Measurements from ENCODE around the gene SYNE1.
"Not testable (repeated sequence)": the region's sequence is repeated elsewhere in the genome, so short reads cannot be mapped to it uniquely, and the experiment has no call there.

Gene SYNE1

DNA sequence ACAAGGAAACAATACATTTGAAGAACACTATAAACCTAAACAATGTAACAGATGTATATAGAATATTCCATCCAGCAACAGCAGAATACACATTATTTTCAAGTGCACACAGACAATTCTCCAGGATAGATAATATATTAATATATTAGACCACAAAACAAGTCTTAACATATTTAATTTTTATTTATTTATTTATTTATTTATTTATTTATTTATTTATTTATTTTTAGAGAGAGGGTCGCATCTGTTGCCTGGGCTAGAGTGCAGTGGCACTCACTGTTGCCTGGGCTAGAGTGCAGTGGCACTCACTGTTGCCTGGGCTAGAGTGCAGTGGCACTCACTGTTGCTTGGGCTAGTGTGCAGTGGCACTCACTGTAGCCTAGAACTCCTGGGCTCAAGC, 78.4 kb downstream of the SYNE1 start:
- DNase-seq: not testable (repeated sequence)

DNA sequence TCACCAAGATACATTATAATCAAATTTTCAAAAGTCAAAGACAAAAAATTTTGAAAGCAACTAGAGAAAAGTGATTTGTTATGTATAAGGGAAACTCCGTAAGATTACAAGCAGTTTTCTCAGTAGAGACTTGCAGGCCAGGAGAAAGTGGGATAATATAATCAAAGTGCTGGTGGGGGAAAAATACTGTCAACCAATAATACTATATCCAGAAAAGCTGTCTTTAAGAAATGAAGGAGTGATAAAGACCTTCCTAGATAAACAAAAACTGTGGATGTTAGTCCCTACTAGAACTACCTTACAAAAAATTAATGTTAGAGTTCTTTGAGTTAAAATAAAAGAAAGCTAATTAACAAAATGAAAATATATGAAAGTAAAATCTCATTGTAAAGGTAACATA, 79.7 kb downstream of the SYNE1 start:
- no peak for DNase-seq

- DNase-seq: no peak
These were observed 82.3 kb downstream of the SYNE1 start for GRCh38 chr6:152554851-152555250.

- peak; percentile 42 for DNase-seq
These were observed 84.4 kb downstream of the SYNE1 start for GRCh38 chr6:152552616-152553209.

DNA sequence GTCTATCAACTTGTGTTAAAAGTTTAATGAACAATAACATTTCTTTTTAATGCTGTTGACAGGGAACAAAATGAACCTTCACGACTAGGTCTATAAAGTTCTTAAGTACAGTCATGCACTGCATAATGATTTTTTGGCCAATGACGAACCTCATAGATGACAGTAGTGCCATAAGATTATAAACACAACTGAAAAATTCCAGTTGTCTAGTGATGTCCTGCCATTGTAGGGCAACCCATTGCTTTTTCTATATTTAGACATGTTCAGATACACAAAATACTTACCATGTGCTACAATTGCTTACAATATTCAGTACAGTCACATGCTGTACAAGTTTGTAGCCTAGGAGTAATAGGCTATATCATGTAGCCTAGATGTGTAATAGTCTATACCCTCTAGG, 93.6 kb downstream of the SYNE1 start:
- DNase-seq: no peak

DNA sequence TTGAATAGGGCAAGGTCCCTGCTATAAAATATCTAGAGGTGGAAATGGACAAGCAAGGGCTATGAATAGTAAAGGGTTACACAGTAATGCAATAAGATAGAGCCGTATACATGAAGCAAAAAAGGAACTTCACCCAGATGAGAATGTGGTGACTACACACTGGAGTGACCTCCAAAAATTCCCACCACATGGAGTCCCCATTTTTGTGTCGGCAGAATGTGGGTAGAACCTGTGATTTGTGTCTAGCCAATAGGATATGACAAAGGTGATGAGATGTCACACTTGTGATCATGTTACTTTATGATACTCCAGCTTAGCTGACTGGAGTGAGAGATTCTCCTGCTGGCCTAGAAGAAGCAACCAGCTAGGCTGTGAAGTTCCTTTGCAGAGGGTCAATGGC, 96.8 kb downstream of the SYNE1 start:
- no peak for DNase-seq

DNA sequence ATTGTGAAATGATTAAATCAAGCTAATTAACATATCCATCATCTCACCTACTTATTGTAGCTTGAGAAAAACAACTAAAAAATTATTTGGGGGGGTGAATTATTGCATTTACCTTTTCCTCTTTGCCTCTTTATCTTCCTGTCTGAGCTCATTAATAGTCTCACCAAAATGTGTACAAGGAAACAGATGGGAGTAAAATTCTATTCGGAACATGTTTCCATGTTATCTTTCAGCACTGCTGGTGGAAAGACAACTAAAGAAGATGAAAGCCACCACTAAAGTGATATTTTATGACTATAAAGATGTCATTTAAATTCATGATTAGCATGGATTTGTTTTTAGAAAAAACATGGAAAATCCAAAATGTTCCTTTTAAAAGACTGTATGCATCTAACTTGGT, 102.6 kb downstream of the SYNE1 start:
- DNase-seq: no peak

GRCh38 chr6:152532556-152533422, 104.4 kb downstream of the SYNE1 start:
- DNase-seq: no peak

DNA sequence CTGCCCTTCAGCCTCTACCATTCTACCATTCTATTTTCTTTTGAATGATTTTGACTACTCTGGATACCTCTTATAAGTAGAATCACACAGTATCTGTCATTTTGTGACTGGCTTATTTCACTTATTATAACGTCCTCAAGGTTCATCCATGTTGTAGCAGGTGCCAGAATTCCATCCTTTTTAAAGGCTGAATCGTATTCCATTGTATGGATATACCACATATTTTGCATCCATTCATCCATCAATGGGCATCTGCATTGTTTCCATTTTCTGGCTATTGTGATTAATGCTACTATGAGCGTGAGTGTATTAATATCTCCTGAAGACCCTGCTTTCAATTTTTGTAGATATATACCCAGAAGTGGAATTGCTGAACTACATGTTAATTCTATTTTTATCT, 105.5 kb downstream of the SYNE1 start:
- no peak for DNase-seq

DNA sequence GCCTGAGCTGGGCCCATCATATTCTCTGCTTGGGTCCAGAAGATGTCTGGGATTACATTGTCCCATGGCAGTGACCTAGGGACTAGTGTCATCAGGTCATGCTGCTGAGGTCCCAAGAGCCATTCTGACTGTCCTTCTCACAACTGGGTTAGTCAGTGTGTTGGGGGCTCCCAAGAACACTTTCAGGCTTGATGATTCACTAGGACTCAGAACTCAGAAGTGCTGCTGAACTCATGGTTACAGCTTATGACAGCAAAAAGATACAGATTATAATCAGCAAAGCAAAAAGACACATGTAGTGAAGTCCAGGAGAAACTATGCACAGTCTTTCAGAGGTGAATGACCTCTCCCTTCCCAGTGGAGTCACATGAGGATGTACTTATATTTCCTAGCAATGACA, 107.8 kb downstream of the SYNE1 start:
- no peak for DNase-seq

DNA sequence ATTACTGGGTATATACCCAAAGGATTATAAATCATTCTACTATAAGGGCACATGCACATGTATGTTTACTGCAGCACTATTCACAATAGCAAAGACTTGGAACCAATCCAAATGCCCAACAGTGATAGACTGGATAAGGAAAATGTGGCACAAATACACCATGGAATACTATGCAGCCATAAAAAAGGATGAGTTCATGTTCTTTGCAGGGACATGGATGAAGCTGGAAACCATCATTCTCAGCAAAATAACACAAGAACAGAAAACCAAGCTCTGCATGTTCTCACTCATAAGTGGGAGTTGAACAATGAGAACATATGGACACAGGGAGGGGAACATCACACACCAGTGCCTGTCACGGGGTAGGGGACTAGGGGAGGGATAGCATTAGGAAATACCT, 123.0 kb downstream of the SYNE1 start:
- not testable (repeated sequence) for DNase-seq

GRCh38 chr6:152509916-152510315, 127.2 kb downstream of the SYNE1 start:
- DNase-seq: no peak

DNA sequence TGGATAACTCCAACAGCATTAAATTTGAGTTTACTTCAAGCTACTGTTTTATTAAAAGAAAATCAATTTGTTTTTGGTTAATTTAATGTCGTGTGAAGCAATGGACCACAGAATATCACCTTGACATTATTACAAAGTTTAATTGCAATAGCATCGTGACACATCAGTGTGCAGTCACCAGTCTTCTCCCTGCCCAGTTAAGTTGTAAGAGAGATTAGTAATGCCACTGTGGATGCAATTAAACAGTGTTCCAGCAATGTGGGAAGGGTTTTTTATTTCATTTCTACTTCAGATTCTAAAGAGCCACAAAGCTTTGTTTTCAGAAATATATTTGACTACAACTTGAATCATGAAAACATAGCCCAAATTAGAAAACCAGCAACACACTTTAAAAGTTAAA, 128.7 kb downstream of the SYNE1 start:
- no peak for DNase-seq

- DNase-seq: no peak
These were observed 133.6 kb downstream of the SYNE1 start for GRCh38 chr6:152503546-152503945.

GRCh38 chr6:152502421-152503188, 134.6 kb downstream of the SYNE1 start:
- DNase-seq: no peak

DNA sequence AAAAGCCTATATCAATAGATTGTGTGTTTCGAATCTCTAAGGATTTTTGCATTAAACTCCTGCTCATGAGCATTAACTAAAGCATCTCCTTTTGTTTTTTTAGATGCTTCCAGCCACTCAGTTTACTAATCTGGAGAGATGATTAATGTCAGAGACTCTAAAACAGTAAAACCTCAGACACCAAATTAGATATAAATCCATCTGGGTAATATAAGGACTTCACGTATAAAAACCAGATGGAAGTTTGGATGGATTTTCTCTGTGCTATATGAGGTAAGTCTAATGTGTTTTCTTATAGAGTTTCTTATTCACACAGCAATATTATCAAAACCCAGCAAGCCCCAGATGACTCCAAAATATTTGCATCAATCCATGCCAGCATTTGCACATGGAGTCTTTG, 137.2 kb downstream of the SYNE1 start:
- no peak for DNase-seq

DNA sequence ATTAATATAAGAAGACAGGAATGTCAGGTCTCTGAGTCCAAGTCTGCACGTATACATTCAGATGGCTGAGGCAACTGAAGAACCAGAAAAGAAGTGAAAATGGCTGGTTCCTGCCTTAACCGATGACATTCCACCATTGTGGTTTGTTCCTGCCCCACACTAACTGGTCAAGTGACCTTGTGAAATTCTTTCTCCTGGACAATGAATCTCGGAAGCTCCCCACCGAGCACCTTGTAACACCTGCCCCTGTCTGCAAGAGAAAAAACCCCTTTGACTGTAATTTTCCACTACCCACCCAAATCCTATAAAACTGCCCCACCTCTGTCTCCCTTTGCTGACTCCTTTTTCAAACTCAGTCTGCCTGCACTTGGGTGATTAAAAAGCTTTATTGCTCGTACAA, 140.4 kb downstream of the SYNE1 start:
- no peak for DNase-seq

- DNase-seq: not testable (repeated sequence)
These were observed 141.7 kb downstream of the SYNE1 start for GRCh38 chr6:152495456-152495855.

DNA sequence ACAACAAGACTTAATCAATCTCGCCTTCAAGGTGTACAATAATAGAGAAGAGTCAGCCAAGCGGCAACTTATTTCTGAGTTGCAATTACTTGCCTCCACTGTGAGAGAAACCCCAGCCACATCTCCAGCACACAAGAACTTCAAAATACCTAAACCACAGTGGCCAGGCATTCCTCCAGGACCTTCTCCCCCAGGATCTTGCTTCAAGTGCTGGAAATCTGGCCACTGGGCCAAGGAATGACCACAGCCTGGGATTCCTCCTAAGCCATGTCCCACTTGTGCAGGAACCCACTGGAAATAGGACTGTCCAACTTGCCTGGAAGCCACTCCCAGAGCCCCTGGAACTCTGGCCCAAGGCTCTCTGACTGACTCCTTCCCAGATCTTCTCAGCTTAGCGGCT, 144.9 kb downstream of the SYNE1 start:
- DNase-seq: not testable (repeated sequence)

- not testable (repeated sequence) for DNase-seq
These were observed 145.7 kb downstream of the SYNE1 start for GRCh38 chr6:152491501-152491900.

GRCh38 chr6:152490971-152491378, 146.2 kb downstream of the SYNE1 start:
- not testable (repeated sequence) for DNase-seq

GRCh38 chr6:152484806-152485205, 152.4 kb downstream of the SYNE1 start:
- DNase-seq: no peak

- no peak for DNase-seq
These were observed 154.9 kb downstream of the SYNE1 start for GRCh38 chr6:152482289-152482688.

Data from amniotic stem cell (primary cell).